ENCODE results near the gene MT1E. TPM values are rescaled to one million over a fixed set of nuclear protein-coding genes. Genes with fewer than 3 reads are reported as not detected.

MT1E gene
- total and polyA plus RNA-seq, 2 donors (not counting 1 experiment from before 2014, with no cell fraction given): 3.1 TPM; not detected in 1

- ChIA-PET CTCF (no interaction called here), POLR2A (interaction anchor here (1.0 kb wide), 1 partner anchor 121 kb away, joined by 4 read pairs; no protein-coding TSS in a partner anchor)
- peaks cover 37% of the 10 kb centered on the region for H3K4me1 Mint-ChIP-seq
- Histone ChIP-seq H3K4me1 (ENCODE audit: control insufficient read depth in 2 of 2, insufficient read depth in 2 of 2, low read length in 2 of 2) (peaks cover 21 to 41% of the 10 kb centered on the region in 2 donors), H4K20me1 (ENCODE audit: control insufficient read depth, insufficient read depth, low read length, poor library complexity, severe bottlenecking) (no peaks in the 10 kb centered on the region), H3K4me3 (ENCODE audit: control extremely low read depth in 1 of 5, extremely low read depth in 1 of 5, insufficient read depth in 1 of 5, low read depth in 2 of 5, low read length in 4 of 5) (peak overlapping the region in 3 of 5 experiments; percentile 62 to 73 (median 73)), H3K36me3 (replicated peaks in 1 of 2; ENCODE audit: control extremely low read depth in 1 of 2, control insufficient read depth in 1 of 2, extremely low read depth in 1 of 2, insufficient read depth in 2 of 2, low read length in 1 of 2) (no peaks in the 10 kb centered on the region), H3K9me3 (ENCODE audit: control extremely low read depth in 1 of 3, control insufficient read depth in 2 of 3, insufficient read depth in 1 of 3, low read length in 2 of 3) (no peaks in the 10 kb centered on the region), H3K27me3 (replicated peaks in 1 of 4; ENCODE audit: control extremely low read depth in 1 of 4, control insufficient read depth in 3 of 4, insufficient read depth in 4 of 4, low read length in 3 of 4) (no peaks in the 10 kb centered on the region), H3K4me2 (replicated peaks; ENCODE audit: low read depth, low read length, poor library complexity, severe bottlenecking) (peak overlapping the region; percentile 86), H2AFZ (ENCODE audit: insufficient read depth, low read depth, low read length, poor library complexity, severe bottlenecking) (peak overlapping the region; percentile 77), H3K9ac (ENCODE audit: low read length) (peak overlapping the region; percentile 66), H3K79me2 (ENCODE audit: control insufficient read depth, insufficient read depth, low read length) (no peaks in the 10 kb centered on the region), H3K27ac (ENCODE audit: low read length in 2 of 2) (no peak overlapping the region)
- peak overlapping the region; percentile 63 for H3K27ac Mint-ChIP-seq
- H3K9me3 Mint-ChIP-seq (ENCODE audit: insufficient read depth): no peaks in the 10 kb centered on the region
- intact Hi-C loops (cut with micrococcal nuclease): loop anchor here (1.0 to 10.0 kb wide), 10 partner anchors 23 to 637 kb away; partner anchors contain the start of genes ARL2BP, MT1F and MT1X
- WGBS (ENCODE audit: insufficient coverage): no CpG with 5 or more reads among the region's 2 CpGs
- peak overlapping the region; percentile 97 for H3K4me3 Mint-ChIP-seq
- no peak for DNase-seq
- ATAC-seq (ENCODE audit: low read depth): no peak
- TF ChIP-seq CTCF (IDR thresholded peaks at IDR 0.05) (no peak), EZH2 (IDR thresholded peaks at IDR 0.05; ENCODE audit: borderline replicate concordance, insufficient read depth, low read depth, low read length, poor library complexity, severe bottlenecking) (no peak)
- H3K27me3 Mint-ChIP-seq: peaks cover 4% of the 10 kb centered on the region
These were observed 17.9 kb upstream of the MT1E start for GRCh38 chr16:56607675-56608042.
